Stimulated activated CD4-positive, alpha-beta T cell treated with anti-CD3 and anti-CD28 coated beads, Interleukin-1b, Interleukin-23, amount 100 ng/mL, for 4 hours (primary cell): ENCODE data around the gene TRIP13.
"Not testable (repeated sequence)": the region's sequence is repeated elsewhere in the genome, so short reads cannot be mapped to it uniquely, and the experiment has no call there.

Source experiments
- DNase-seq, 2 donors: peaks; one replicate each; pipeline ENCODE4 v3.0.0-alpha.2; 2020; ENCODE audit warnings: low read depth in 2 of 2

Gene TRIP13

DNA sequence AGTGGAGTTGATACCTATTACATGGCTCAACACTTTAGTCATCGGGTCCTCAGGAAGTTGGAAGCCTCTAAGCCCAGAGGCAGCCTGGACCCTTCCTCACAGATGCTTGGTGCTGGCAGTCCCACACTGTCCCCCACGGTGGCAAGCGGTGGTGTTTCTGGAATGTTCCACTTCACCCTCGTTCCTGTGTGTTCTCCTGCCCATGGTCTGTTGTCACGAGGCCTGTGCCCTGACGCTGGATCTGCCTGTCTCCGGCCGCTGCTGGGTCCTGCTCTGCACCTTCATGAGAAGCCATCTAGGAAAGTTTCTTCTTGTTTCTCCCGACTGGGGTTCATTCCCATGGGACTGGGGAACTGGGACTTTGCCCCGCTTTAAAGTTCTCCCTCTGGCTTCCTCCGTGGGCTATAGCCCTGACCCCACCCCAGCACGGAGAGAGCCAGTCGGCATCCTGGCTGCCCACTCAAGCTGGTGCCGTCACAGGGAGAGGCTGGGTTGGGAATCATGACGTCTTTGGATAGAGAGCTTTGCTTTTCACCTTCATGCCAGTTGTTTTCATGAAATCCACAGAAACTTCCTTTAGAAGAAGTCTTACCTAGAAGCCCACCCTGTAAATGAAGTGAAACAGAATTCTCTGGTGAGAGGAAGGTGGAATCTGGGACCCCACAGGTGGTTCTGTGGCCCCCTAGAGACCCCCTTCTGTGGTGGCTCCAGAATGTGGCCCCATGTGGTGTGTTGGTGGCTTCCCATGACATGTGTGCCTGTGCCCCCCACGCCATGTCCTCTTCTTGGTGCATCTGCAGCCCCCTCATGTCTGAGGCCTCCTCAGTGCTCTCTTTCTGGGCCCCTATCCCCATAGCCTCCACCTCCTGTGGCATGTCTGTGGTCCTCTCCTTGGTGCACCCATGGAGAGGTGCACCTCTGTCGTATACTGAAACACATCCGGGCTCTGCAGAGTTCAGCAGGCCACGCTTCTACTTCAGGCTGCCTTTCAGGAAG, 43.8 kb downstream of the TRIP13 start:
- DNase-seq = no peak

GRCh38 chr5:937151-937924, 44.7 kb downstream of the TRIP13 start:
- no peak for DNase-seq

GRCh38 chr5:939368-939767, 46.7 kb downstream of the TRIP13 start:
- DNase-seq = no peak

- DNase-seq = not testable (repeated sequence)
Measured at GRCh38 chr5:940741-941140, 48.1 kb downstream of the TRIP13 start.

DNA sequence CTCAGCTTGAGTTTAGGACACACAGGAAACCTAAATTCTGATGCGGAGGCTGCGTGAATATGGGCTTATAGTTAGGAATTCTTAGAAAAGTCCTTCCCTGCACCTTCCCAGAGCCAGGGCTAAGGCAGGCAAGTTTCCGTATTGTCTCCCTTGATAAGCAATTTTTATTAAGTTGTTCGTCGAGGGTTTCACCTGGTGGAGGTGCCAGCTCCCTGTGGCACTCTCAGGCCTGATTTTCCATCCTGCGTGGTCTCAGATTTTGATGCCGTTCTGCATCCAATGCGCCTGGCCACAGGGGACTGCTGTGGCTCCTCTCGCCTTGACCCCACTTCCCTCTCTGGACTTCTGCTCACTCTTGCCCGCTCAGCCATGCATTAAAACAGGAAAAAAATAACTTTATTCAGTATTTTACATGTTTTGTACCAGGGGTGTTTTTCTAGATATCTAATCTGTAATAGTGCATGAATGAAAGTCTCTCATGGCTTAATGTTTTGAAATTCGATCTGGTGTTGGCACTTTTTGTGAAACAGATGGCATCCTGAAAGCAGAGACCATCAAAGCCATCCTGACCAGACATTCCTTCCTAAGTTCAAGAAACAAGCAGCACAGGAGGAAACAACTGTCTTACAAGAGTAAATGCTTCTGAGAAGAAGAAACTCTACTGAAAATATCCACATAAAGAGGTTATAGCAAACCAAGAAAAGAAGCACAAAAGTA, 50.7 kb downstream of the TRIP13 start:
- no peak for DNase-seq

DNA sequence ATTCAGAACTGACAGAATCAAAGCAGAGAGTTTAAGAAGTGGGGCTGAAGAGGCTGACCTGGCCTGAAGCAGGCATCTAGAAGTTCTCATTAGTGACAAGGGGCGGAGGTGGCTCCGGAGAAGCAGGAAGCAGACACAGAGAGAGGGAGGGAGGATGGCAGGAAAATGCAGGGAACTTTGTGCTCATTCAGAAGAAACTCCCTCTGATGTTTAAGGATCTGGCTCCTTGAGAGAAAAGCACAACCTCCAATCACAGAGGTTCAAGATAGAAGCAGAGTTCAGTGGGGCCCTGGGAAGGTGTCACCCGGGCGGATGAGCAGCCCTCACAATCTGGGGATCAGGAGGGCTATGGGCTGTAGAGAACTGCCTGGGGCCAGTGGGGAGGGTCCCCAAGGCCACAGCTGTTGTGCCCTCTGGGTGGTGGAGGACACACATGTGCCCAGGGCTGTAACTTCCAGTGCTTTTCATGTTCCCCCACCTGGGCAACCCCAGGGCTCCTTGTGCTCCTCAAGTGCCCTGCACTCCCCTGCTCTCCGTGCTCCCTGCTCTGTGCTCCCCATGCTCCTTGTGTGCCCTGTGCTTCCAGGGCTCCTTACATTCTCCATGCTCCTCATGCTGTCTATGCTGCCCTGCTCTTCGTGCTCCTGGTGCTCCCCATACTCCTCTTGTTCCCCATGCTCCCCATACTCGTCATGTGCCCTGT, 51.4 kb downstream of the TRIP13 start:
- no peak for DNase-seq

- DNase-seq = no peak
Measured at GRCh38 chr5:944621-944927, 51.9 kb downstream of the TRIP13 start.

DNA sequence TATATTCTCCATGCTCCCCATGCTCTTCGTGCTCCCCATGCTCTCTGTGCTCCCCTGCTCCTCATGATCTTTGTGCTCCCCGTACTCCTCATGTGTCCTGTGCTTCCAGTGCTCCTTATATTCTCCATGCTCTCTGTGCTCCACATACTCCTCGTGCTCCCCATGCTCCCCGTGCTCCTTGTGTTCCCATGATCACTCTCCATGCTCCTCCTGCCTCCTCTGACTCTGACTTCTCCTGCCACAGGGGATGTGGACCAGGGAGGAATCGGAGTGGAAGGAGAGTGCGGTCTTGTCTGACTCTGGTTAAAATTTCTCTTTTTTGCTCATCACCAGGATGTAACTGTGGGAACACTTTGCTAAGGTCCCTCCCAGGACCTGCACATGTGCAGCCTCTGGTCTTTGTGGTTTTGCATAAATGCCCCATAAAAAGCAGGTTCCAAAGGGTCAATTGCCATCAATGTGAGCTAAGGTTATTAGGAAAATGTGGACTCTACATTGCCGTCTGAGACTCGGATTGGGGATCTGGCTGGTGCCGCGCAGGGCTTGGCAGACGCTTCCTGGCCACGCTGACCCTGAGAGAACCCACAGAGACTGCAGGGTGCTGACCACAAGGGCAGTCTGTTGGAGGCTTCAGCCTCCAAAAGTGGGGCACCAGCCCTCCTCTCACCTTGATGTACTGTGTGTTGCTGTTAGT, 52.5 kb downstream of the TRIP13 start:
- no peak for DNase-seq

DNA sequence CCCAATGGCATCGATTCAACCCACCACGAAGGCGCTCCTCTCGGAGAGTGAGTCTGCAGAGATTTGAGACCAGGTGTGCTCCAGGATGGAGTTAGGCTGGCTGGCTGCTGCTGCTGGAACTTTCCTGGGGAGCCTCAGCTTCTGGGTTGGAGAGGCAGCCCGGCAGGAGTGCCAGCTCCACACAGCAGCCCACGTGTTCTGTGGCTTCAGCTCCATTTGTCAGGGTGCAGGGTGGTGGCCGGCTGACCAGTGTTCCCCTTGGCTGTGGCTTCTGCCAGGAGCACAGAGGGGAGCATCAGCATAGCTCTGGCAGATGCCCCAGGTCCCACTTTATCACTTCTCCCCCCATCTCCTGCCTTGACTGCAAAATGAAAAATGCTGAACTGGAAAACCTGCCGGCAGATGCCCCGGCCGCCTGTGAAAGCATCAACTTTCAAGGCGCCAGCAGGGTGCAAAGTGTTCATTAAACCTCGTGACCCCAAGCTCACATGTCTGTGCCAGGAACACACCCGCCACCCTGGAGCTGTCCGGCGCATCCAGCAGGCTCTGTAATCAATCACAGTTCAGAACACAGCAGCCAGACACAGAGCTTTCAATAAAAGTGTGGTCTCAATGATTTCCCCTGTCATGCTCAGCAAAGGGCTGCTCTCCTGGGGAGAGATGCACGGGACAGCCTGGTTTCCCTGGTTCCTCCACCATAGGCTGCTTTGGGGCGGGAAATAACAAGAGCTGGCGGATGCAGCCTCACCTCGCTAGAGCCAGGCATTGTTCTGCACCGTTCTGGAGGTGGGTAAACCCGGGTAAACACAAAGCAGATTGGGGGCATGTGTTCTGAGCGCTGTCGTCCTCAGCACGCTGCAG, 53.2 kb downstream of the TRIP13 start:
- DNase-seq = no peak

- DNase-seq = no peak
Measured at GRCh38 chr5:946720-947625, 54.3 kb downstream of the TRIP13 start.

DNA sequence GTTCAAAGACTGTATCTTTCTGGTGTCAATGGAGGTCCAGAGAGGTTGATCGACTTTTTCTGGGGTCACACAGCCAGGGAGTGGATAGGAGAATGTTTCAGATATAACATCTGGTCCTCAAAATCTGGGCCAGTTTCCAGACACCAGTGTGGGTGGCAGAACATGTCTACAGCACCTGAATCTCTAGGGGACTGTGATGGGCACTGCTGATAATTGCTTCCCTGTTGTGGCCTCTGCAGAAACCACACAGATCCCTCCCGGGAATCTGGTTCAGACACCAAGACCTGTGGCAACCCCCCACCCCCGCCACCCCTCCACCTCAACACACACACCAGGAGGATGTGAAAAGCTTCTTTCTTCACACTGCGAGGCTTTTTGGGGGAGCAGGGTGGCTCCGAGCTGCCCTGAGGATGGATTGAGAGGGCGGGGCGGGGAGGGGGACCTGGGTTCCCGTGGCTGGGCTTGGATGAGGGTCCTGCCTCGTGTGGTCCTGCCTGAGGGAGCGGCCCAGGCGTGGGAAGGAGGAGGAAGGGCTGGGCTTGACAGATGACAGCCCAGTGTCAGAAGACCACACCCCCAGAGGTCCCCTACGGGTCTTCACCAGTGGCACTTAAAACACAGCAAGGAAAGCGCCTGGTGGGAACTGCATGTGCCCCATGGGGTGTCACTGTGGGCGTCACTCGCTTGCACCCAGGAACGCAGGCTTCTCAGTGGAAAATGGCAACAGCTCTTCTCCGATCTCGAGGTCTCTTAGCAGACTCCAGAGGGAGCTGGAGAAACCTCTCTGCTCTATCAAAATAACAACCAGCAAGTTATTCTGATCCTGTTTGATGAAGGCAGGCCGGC, 55.2 kb downstream of the TRIP13 start:
- no peak for DNase-seq

DNA sequence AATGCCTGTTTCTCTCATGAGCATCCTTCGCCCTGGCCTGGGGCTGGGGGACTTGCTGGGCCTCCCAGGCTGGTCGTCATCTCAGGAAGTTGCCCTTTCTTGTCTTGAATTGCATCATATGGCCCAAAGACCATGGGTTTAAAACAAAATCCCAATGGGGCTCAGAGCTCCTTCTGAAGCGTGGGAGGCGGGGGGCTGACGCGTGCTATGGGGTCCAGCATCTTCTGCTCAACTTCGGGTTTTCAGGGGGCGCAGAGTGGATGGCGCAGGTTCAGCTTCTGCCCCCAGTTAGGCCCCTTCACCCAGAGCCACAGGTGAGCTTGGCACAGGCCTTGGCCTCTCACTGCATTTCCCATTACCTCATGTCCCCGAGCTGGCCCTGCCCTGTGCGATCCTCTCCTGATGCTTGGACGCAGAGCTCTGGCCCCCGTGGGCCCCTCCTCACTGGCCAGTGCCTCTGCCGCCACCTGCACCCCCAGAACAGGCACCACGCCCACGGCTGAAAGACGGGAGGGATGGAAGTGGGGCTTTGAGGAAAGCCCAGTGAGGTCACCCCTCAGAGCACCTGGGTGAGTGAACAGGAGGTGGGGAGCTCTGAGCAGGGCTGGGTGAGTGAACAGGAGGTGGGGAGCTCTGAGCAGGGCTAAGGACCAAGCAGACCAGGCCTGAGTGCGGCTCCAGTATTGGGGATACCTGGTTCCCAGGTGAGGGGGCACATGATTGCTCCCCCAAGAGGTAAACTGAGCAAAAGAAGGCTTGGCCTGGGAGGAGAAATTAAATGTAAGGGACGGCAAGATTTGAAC, 56.0 kb downstream of the TRIP13 start:
- DNase-seq = no peak

DNA sequence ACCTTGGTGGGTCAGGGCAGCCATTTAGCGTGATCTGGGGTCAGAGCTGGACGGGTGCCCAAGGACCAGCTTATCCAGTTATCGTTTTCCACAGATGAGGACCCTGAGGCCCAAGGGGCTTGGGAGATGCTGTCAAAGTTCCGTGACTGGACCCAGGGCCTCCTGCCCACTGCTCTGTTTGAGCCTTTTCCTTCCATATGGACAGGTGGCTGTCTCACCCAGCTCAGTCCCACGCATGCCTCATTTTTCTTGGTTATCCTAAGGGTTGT, 56.5 kb downstream of the TRIP13 start:
- DNase-seq = no peak

GRCh38 chr5:949815-950560, 57.3 kb downstream of the TRIP13 start:
- DNase-seq = no peak

DNA sequence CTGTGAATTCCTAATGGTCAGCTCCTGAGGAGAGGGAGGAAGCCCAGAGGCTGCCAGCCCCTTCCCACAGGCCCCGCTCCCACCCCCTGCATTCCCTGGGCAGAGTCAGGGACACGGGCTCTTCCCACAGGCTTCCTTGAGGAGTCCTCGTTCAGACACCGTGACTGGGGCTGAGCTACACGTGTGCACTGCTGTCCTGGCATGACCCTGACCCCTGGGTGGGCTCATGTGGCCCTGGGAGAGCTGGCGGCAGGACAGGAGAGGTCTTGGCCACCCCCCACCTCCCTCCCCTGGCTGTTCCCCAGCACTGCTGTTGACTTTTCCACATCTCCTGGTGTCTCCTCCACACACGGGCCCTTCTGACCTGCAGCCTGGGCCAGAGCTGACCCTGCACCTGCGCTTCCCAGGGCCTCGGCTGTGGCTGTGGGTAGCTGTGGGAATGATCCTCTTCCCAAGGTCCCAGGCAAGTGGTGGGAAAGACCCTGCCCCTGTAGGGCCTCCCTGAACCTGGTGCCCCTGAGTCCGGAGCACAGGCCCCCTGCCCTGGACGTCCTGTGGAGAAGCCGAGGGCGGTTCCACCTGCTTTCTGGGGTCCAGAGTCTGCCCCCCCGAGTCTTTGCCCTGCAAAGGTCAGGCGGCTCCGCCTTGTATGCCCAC, 59.4 kb downstream of the TRIP13 start:
- no peak for DNase-seq

DNA sequence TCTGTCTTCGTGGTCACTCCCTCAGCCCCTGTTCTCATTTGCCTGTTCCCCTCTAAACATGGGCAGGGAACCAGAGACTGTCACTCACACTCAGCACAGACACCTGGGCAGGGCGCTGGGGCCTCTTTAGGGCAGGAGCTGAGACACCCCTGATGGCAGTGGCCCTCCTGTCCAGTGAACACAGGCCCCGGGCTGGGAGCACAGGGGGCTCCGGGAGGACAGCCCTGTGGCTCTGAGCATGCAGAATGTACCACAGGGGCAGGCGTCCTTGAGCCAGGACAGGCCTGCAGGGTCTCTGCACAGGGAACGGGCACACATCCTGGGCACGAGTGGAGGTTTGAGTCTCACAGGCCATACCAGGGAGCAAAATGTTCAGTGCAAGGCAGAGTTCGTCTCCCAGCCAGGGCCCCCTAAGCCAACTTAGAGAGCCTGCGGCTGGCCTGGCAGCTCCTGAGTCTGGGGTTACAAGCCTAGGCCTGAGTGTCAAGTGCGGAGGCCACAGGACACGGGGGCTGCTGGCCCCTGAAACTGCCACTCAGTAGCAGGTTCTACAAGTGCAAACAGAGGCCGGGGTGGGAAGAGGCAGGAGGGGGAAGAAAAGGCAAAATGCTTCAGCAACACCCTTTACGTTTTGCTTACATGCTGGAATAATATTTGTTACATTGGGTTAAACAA, 60.0 kb downstream of the TRIP13 start:
- DNase-seq = no peak
